Neural progenitor cell (in vitro differentiated cells): ENCODE results near the gene TRIM3. TPM values are rescaled to one million over a fixed set of nuclear protein-coding genes. Genes with fewer than 3 reads are reported as not detected.

Experiments
- DNase-seq: peaks from one replicate; pipeline ENCODE4 v3.0.0-alpha.2; 2016; ENCODE audit warnings: low spot score
- H2AFZ ChIP-seq: fragments of 200-600 bp; sonication (generic); replicated peaks from 2 replicates; pipeline ENCODE4 v1.6.1; 2016; ENCODE audit warnings: antibody characterized with exemption
- H3F3A ChIP-seq: fragments of 200-600 bp; sonication (generic); 2 replicates; pipeline ENCODE4 v1.6.1; 2016; ENCODE audit warnings: antibody characterized with exemption, low read depth
- H3K27ac ChIP-seq: fragments of 200-600 bp; sonication (generic); 2 replicates; pipeline ENCODE4 v1.5.1; 2016; ENCODE audit warnings: mild to moderate bottlenecking
- H3K27me3 ChIP-seq: fragments of 200-600 bp; sonication (generic); 2 replicates; pipeline ENCODE4 v1.6.1; 2016; ENCODE audit warnings: mild to moderate bottlenecking, moderate library complexity
- H3K36me3 ChIP-seq: fragments of 200-600 bp; sonication (generic); 2 replicates; pipeline ENCODE4 v1.5.1; 2016
- H3K4me1 ChIP-seq: fragments of 200-600 bp; sonication (generic); 2 replicates; pipeline ENCODE4 v1.6.1; 2016; ENCODE audit warnings: mixed run types
- H3K4me2 ChIP-seq: fragments of 200-600 bp; sonication (generic); 2 replicates; pipeline ENCODE4 v1.6.1; 2016
- H3K4me3 ChIP-seq: fragments of 200-600 bp; sonication (generic); 2 replicates; pipeline ENCODE4 v1.5.1; 2016
- H3K79me2 ChIP-seq: fragments of 200-600 bp; sonication (generic); 2 replicates; pipeline ENCODE4 v1.6.1; 2016; ENCODE audit warnings: low read depth
- H3K9ac ChIP-seq: fragments of 200-600 bp; sonication (generic); 2 replicates; pipeline ENCODE4 v1.6.1; 2016
- H3K9me3 ChIP-seq: fragments of 200-600 bp; sonication (generic); 2 replicates; pipeline ENCODE4 v1.5.1; 2016; ENCODE audit warnings: low read depth
- H4K20me1 ChIP-seq: fragments of 200-600 bp; sonication (generic); 2 replicates; pipeline ENCODE4 v1.6.1; 2016; ENCODE audit warnings: low read depth
- H3K27ac Mint-ChIP-seq: 3 replicates; pipeline ENCODE4 v1.8.0; 2021; ENCODE audit warnings: mixed read lengths
- H3K27me3 Mint-ChIP-seq: 2 replicates; pipeline ENCODE4 v1.8.0; 2022; ENCODE audit warnings: low read depth, mild to moderate bottlenecking, inconsistent platforms, moderate library complexity, mixed read lengths; ENCODE audit not compliant: insufficient read depth
- H3K36me3 Mint-ChIP-seq: 3 replicates; pipeline ENCODE4 v1.8.0; 2021; ENCODE audit warnings: mixed read lengths
- H3K4me1 Mint-ChIP-seq: 3 replicates; pipeline ENCODE4 v1.8.0; 2021; ENCODE audit warnings: mixed read lengths
- H3K4me3 Mint-ChIP-seq: 3 replicates; pipeline ENCODE4 v1.8.0; 2021; ENCODE audit warnings: mild to moderate bottlenecking, moderate library complexity, mixed read lengths
- H3K9me3 Mint-ChIP-seq: 3 replicates; pipeline ENCODE4 v1.8.0; 2020; ENCODE audit warnings: mixed read lengths
- EZH2 ChIP-seq: fragments of 200-600 bp; sonication (generic); IDR thresholded peaks from 2 replicates; pipeline ENCODE4 v1.6.1; 2017; ENCODE audit warnings: antibody characterized with exemption, mild to moderate bottlenecking, moderate library complexity
- EZH2phosphoT487 ChIP-seq: fragments of 200-600 bp; sonication (generic); IDR thresholded peaks from 2 replicates; pipeline ENCODE4 v1.6.1; 2017; ENCODE audit warnings: antibody characterized with exemption
- total RNA-seq: library from RNA; depleted of rRNA; stranded (reverse); fragments of >200 nt; gene quantifications from 2 replicates; pipeline ENCODE4 v1.2.3, GENCODE V29; 2015; ENCODE audit warnings: low replicate concordance
- TF ChIP-seq, protein P1 (sequence below): fragments of 200-600 bp; sonication (generic); IDR thresholded peaks from 2 replicates; pipeline ENCODE4 v1.5.1; 2017; ENCODE audit warnings: antibody characterized with exemption, mild to moderate bottlenecking

The TRIM3 gene
- total RNA-seq, 1 donor from 2014 or later, result 16.1 TPM

DNA sequence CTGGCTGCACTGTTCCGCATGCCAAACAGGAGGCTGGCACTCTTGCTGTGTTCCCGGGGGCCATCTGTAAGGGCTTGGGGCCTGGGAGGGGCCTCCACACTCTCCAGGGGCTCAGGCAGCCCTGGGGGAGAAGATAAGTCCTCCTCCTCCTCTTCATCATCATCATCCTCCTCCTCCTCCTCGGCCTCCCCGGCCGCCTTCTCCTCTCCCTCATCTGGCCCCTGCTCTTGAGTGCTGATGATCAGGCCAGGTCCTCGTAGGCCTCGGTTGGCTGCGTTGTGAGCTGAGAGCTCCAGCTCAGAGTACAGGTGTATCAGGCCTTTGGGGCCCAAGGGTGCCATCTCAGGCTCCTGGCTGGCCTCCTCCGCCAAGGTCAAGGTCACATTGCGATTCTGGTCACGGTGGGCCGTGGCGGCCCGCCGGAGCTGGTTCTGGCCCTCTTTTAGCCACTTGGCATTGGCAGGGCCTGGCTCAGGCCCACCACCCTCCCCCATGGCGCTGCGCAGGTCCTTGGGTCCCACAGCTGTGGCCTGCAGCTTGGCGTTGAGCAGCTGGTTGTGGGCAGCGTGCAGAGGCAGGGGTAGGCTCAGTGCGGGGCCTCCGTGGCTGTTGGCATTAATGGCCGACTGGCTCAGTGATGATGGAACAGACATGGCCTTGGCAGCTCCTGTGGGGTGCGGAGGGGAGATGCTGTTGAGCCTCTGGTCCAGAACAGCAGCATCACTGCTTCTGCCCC lies 62.9 kb downstream of the TRIM3 start:
- Histone ChIP-seq H3F3A (peaks cover 4% of the 10 kb centered on the region), H3K9me3 (no peaks in the 10 kb centered on the region), H3K27me3 (no peaks in the 10 kb centered on the region), H2AFZ (no peak overlapping the region), H3K27ac (no peak overlapping the region), H3K79me2 (no peaks in the 10 kb centered on the region), H3K36me3 (no peaks in the 10 kb centered on the region), H3K9ac (no peak overlapping the region), H3K4me1 (no peaks in the 10 kb centered on the region), H3K4me3 (no peak overlapping the region), H3K4me2 (no peak overlapping the region), H4K20me1 (peaks cover 8% of the 10 kb centered on the region)
- no peak overlapping the region for H3K4me3 Mint-ChIP-seq
- no peak overlapping the region for H3K27ac Mint-ChIP-seq
- H3K4me1 Mint-ChIP-seq, result peaks cover 14% of the 10 kb centered on the region
- no peaks in the 10 kb centered on the region for H3K27me3 Mint-ChIP-seq
- H3K9me3 Mint-ChIP-seq, result no peaks in the 10 kb centered on the region
- DNase-seq, result no peak
- H3K36me3 Mint-ChIP-seq, result peaks cover 12% of the 10 kb centered on the region
- TF ChIP-seq EZH2, result no peak
- TF ChIP-seq, protein P1, sequence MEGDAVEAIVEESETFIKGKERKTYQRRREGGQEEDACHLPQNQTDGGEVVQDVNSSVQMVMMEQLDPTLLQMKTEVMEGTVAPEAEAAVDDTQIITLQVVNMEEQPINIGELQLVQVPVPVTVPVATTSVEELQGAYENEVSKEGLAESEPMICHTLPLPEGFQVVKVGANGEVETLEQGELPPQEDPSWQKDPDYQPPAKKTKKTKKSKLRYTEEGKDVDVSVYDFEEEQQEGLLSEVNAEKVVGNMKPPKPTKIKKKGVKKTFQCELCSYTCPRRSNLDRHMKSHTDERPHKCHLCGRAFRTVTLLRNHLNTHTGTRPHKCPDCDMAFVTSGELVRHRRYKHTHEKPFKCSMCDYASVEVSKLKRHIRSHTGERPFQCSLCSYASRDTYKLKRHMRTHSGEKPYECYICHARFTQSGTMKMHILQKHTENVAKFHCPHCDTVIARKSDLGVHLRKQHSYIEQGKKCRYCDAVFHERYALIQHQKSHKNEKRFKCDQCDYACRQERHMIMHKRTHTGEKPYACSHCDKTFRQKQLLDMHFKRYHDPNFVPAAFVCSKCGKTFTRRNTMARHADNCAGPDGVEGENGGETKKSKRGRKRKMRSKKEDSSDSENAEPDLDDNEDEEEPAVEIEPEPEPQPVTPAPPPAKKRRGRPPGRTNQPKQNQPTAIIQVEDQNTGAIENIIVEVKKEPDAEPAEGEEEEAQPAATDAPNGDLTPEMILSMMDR, result no peak
- TF ChIP-seq EZH2phosphoT487, result no peak

DNA sequence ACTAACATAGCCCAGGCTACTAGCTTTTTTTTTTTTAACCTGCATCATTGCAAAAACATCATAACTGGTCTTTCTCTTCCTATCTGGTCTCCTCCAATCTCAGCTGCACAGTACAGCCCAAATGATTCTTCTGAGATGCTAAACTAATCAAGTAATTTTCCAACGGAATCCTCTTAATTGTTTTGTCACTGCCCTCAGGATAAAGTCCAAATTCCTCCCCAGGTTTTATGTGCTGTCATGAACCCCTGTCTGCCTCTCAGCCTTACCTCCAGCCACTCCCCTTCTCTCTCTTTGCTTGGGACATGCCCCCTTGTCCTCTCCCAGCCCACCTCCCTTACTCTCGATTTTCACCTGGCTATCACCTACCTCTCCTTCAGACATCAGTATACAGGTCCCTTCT lies 67.4 kb downstream of the TRIM3 start:
- TF ChIP-seq EZH2phosphoT487, result no peak
- no peak for TF ChIP-seq EZH2
- TF ChIP-seq, protein P1, result no peak
- H4K20me1 ChIP-seq, result peaks cover 25% of the 10 kb centered on the region
- H3K4me2 ChIP-seq, result no peak overlapping the region
- peaks cover 15% of the 10 kb centered on the region for H3F3A ChIP-seq
- peaks cover 2% of the 10 kb centered on the region for H3K27me3 Mint-ChIP-seq
- H3K27me3 ChIP-seq, result no peaks in the 10 kb centered on the region
- H3K4me3 Mint-ChIP-seq, result no peak overlapping the region
- H3K27ac ChIP-seq, result no peak overlapping the region
- H3K9me3 ChIP-seq, result no peaks in the 10 kb centered on the region
- H2AFZ ChIP-seq, result no peak overlapping the region
- H3K36me3 Mint-ChIP-seq, result peaks cover 17% of the 10 kb centered on the region
- no peaks in the 10 kb centered on the region for H3K36me3 ChIP-seq
- H3K9ac ChIP-seq, result no peak overlapping the region
- no peak overlapping the region for H3K27ac Mint-ChIP-seq
- no peaks in the 10 kb centered on the region for H3K79me2 ChIP-seq
- H3K4me1 Mint-ChIP-seq, result peaks cover 35% of the 10 kb centered on the region
- peaks cover 10% of the 10 kb centered on the region for H3K4me1 ChIP-seq
- DNase-seq, result no peak
- no peak overlapping the region for H3K4me3 ChIP-seq
- H3K9me3 Mint-ChIP-seq, result no peaks in the 10 kb centered on the region

DNA sequence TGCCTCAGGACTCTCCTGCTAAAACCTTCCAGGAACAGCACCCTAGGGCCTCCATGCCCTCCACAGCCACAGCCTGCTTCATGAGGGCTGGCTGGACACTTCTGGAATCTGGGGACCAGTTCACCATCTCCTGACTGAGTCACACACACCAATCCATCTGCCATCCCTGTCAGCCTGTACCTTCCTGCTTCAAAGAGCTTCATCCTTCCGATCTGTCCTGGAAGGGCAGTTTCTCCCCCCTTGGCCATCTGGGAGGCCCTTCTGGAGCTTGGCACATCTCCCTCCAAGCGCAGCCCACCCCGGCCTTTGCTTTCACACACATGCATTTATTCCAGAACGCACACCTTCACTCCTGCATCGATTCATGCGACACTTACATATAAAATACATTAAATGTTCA lies 67.9 kb downstream of the TRIM3 start:
- Mint-ChIP-seq H3K27me3 (peaks cover 2% of the 10 kb centered on the region), H3K9me3 (no peaks in the 10 kb centered on the region), H3K36me3 (peaks cover 20% of the 10 kb centered on the region), H3K4me1 (peaks cover 35% of the 10 kb centered on the region), H3K27ac (no peak overlapping the region), H3K4me3 (peak overlapping the region; percentile 19)
- H3K36me3 ChIP-seq, result no peaks in the 10 kb centered on the region
- H4K20me1 ChIP-seq, result peaks cover 25% of the 10 kb centered on the region
- no peaks in the 10 kb centered on the region for H3K79me2 ChIP-seq
- no peak for DNase-seq
- peaks cover 15% of the 10 kb centered on the region for H3F3A ChIP-seq
- H3K4me1 ChIP-seq, result peaks cover 10% of the 10 kb centered on the region
- no peak overlapping the region for H2AFZ ChIP-seq
- no peak overlapping the region for H3K27ac ChIP-seq
- H3K9ac ChIP-seq, result no peak overlapping the region
- no peak overlapping the region for H3K4me2 ChIP-seq
- H3K4me3 ChIP-seq, result no peak overlapping the region
- TF ChIP-seq, protein P1, result no peak
- TF ChIP-seq EZH2 (no peak), EZH2phosphoT487 (no peak)
- H3K9me3 ChIP-seq, result no peaks in the 10 kb centered on the region
- no peaks in the 10 kb centered on the region for H3K27me3 ChIP-seq
